HepG2 (cell line): ENCODE data around the gene AMIGO1. TPM values are rescaled to one million over a fixed set of nuclear protein-coding genes. Genes with fewer than 3 reads are reported as not detected.

ENCODE experiments used
- ATAD3A ChIP-seq: sonication (generic); formaldehyde crosslinking; IDR thresholded peaks from 2 replicates; pipeline ENCODE4 v1.4.0; 2020; ENCODE audit warnings: missing genetic modification reagents
- GRHL1 ChIP-seq: sonication (generic); formaldehyde crosslinking; conservative IDR thresholded peaks from 2 replicates; pipeline ENCODE4 v1.8.0; 2022; ENCODE audit warnings: missing genetic modification reagents
- KAT2B ChIP-seq: fragments of 150-350 bp; IDR thresholded peaks from 2 replicates; pipeline ENCODE4 v1.6.1; 2014; ENCODE audit warnings: low read depth, low read length, borderline replicate concordance
- KLF13 ChIP-seq: sonication (generic); formaldehyde crosslinking; IDR thresholded peaks from 2 replicates; pipeline ENCODE4 v1.4.0; 2020; ENCODE audit warnings: mild to moderate bottlenecking, missing genetic modification reagents
- MXI1 ChIP-seq: IDR thresholded peaks from 3 replicates; pipeline ENCODE4 v1.6.1; 2012; ENCODE audit warnings: low read depth, low read length, inconsistent platforms, borderline replicate concordance
- PHF20 ChIP-seq: sonication (generic); formaldehyde crosslinking; IDR thresholded peaks from 2 replicates; pipeline ENCODE4 v1.5.0; 2020; ENCODE audit warnings: mild to moderate bottlenecking, missing genetic modification reagents
- RFX1 ChIP-seq: fragments of 450-650 bp; IDR thresholded peaks from 2 replicates; pipeline ENCODE4 v1.6.1; 2017
- SKIL ChIP-seq: sonication (generic); formaldehyde crosslinking; IDR thresholded peaks from 2 replicates; pipeline ENCODE4 v1.8.0; 2022; ENCODE audit warnings: missing genetic modification reagents, mild to moderate bottlenecking, moderate library complexity, borderline replicate concordance
- USF2 ChIP-seq, 2 experiments: sonication (generic) in 1 of 2; formaldehyde crosslinking in 1 of 2; IDR thresholded peaks; 2 replicates each; pipeline versions ENCODE4 v1.5.1 to v1.6.1; 2011 to 2020; ENCODE audit warnings: borderline replicate concordance in 1 of 2, low read depth in 1 of 2, low read length in 1 of 2, mild to moderate bottlenecking in 1 of 2, missing genetic modification reagents in 1 of 2, moderate library complexity in 1 of 2
- ZFP1 ChIP-seq: IDR thresholded peaks from 2 replicates; pipeline ENCODE4 v1.6.1; 2016
- ZNF383 ChIP-seq: sonication (generic); formaldehyde crosslinking; IDR thresholded peaks from 2 replicates; pipeline ENCODE4 v1.4.0; 2020; ENCODE audit warnings: missing genetic modification reagents, mild to moderate bottlenecking, borderline replicate concordance
- ZNF776 ChIP-seq: sonication (generic); formaldehyde crosslinking; IDR thresholded peaks from 2 replicates; pipeline ENCODE4 v1.4.0; 2020; ENCODE audit warnings: mild to moderate bottlenecking, missing genetic modification reagents
- polyA plus RNA-seq, 8 experiments: library from polyadenylated mRNA; depleted of rRNA in 3 of 8; stranded (reverse) in 7 of 8; unstranded in 1 of 8; fragments of >200 nt; fragmentation: Illumina TruSeq in 4 of 8; extraction: Trizol in 4 of 8; gene quantifications; 2 replicates each; pipeline versions ENCODE4 v1.2.1 to v1.2.3, GENCODE V29; 2011 to 2016; ENCODE audit warnings: low read depth in 4 of 8, missing spikeins in 1 of 8, mixed read lengths in 1 of 8; ENCODE audit not compliant: insufficient read depth in 1 of 8
- total RNA-seq, 5 experiments: library from RNA; depleted of rRNA; stranded (reverse); fragments of >200 nt; fragmentation: Illumina TruSeq; extraction: Trizol; gene quantifications; 2 replicates each; pipeline ENCODE4 v1.2.3, GENCODE V29; 2016; ENCODE audit warnings: low read depth in 1 of 5
- TF ChIP-seq, protein P1 (sequence below): sonication (generic); formaldehyde crosslinking; IDR thresholded peaks from 2 replicates; pipeline ENCODE4 v1.5.0; 2020; ENCODE audit warnings: missing genetic modification reagents
- TF ChIP-seq, protein P2 (sequence below): IDR thresholded peaks from 2 replicates; pipeline ENCODE4 v1.6.1; 2016; ENCODE audit warnings: missing compliant biosample characterization, missing genetic modification reagents, borderline replicate concordance
- TF ChIP-seq, protein P3 (sequence below): IDR thresholded peaks from 2 replicates; pipeline ENCODE4 v1.6.1; 2016; ENCODE audit warnings: low read depth

The AMIGO1 gene
- total and polyA plus RNA-seq, 2 of the 13 experiments (the other 11 are each of a cell fraction or from before 2014, with no cell fraction given) = 0.40 to 1.3 TPM

DNA sequence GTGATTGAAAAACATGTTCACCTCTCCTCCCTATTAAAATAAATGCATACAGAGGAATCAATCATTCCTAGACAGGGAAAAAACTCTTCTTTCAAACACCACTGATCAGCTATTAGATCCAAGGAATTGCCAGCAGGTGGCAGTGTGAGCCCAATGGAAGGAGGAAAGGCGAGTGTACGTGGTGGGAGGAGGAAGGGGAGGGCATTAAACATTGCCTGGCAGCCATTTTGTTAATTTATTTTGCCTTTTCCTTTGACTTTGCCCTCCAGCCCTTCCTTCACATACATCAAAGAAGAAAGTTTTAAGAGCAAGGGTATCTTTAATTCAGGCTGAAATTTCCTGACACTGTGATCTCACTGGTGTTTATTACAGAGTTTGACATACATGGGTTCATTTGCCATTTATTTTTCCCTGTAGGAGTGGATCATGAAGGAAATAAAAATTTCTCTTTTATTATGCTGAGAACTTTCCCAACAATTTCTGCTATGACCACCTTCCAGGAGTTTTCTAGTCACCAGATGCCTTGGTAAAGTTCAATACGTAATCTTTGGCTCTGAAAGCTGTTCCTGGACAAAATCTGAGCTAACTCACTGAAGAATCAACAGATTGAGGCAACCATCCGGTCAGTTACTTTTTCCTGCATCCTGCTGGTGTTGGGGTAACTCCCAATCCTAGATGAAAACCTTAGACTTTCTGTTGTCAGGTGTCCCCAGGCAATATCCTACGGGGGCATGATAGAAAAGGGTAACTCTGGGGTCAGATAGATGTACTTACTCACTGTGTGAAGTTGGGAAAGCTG, 37.0 kb upstream of the AMIGO1 start (continued):
- TF ChIP-seq GRHL1 = no peak
- TF ChIP-seq RFX1 = no peak
- TF ChIP-seq MXI1 = peak; percentile 45; the same call in 1 of the 3 replicates
- TF ChIP-seq, protein P1, sequence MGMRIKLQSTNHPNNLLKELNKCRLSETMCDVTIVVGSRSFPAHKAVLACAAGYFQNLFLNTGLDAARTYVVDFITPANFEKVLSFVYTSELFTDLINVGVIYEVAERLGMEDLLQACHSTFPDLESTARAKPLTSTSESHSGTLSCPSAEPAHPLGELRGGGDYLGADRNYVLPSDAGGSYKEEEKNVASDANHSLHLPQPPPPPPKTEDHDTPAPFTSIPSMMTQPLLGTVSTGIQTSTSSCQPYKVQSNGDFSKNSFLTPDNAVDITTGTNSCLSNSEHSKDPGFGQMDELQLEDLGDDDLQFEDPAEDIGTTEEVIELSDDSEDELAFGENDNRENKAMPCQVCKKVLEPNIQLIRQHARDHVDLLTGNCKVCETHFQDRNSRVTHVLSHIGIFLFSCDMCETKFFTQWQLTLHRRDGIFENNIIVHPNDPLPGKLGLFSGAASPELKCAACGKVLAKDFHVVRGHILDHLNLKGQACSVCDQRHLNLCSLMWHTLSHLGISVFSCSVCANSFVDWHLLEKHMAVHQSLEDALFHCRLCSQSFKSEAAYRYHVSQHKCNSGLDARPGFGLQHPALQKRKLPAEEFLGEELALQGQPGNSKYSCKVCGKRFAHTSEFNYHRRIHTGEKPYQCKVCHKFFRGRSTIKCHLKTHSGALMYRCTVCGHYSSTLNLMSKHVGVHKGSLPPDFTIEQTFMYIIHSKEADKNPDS (CRISPR knock-in tag) = no peak
- TF ChIP-seq ZFP1 (CRISPR knock-in tag) = no peak
- no peak for TF ChIP-seq ZNF776
- TF ChIP-seq ZNF383 = no peak
- TF ChIP-seq, protein P2, sequence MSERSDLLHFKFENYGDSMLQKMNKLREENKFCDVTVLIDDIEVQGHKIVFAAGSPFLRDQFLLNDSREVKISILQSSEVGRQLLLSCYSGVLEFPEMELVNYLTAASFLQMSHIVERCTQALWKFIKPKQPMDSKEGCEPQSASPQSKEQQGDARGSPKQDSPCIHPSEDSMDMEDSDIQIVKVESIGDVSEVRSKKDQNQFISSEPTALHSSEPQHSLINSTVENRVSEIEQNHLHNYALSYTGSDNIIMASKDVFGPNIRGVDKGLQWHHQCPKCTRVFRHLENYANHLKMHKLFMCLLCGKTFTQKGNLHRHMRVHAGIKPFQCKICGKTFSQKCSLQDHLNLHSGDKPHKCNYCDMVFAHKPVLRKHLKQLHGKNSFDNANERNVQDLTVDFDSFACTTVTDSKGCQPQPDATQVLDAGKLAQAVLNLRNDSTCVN (CRISPR knock-in tag) = no peak
- TF ChIP-seq ATAD3A (CRISPR knock-in tag) = no peak
- TF ChIP-seq SKIL (CRISPR knock-in tag) = no peak
- no peak for TF ChIP-seq KAT2B
- TF ChIP-seq, protein P3, sequence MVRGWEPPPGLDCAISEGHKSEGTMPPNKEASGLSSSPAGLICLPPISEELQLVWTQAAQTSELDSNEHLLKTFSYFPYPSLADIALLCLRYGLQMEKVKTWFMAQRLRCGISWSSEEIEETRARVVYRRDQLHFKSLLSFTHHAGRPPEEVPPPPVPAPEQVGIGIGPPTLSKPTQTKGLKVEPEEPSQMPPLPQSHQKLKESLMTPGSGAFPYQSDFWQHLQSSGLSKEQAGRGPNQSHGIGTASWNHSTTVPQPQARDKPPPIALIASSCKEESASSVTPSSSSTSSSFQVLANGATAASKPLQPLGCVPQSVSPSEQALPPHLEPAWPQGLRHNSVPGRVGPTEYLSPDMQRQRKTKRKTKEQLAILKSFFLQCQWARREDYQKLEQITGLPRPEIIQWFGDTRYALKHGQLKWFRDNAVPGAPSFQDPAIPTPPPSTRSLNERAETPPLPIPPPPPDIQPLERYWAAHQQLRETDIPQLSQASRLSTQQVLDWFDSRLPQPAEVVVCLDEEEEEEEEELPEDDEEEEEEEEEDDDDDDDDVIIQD (CRISPR knock-in tag) = peak; percentile 76; the same call in 1 of the 2 replicates
- TF ChIP-seq USF2 (IDR thresholded peaks at IDR 0.05; ENCODE audit: low read depth, low read length) = no peak
- no peak for TF ChIP-seq USF2 (CRISPR knock-in tag; IDR thresholded peaks at IDR 0.05; ENCODE audit: borderline replicate concordance)
- no peak for TF ChIP-seq PHF20 (CRISPR knock-in tag)
- TF ChIP-seq KLF13 (CRISPR knock-in tag) = no peak
